Panc1 (cell line): ENCODE measurements around the gene SMIM35.

Experiments
- CTCF ChIP-seq: fragments of 450-650 bp; IDR thresholded peaks from 2 replicates; pipeline ENCODE4 v1.5.1; 2017; ENCODE audit warnings: mild to moderate bottlenecking
- SIN3A ChIP-seq: IDR thresholded peaks from 2 replicates; pipeline ENCODE4 v1.6.1; 2012; ENCODE audit warnings: low read depth, mild to moderate bottlenecking, low read length, moderate library complexity, borderline replicate concordance; ENCODE audit not compliant: insufficient read depth
- TCF7L2 ChIP-seq: IDR thresholded peaks from 2 replicates; pipeline ENCODE4 v1.6.1; 2011; ENCODE audit warnings: mild to moderate bottlenecking, low read depth, low read length, inconsistent platforms

DNA sequence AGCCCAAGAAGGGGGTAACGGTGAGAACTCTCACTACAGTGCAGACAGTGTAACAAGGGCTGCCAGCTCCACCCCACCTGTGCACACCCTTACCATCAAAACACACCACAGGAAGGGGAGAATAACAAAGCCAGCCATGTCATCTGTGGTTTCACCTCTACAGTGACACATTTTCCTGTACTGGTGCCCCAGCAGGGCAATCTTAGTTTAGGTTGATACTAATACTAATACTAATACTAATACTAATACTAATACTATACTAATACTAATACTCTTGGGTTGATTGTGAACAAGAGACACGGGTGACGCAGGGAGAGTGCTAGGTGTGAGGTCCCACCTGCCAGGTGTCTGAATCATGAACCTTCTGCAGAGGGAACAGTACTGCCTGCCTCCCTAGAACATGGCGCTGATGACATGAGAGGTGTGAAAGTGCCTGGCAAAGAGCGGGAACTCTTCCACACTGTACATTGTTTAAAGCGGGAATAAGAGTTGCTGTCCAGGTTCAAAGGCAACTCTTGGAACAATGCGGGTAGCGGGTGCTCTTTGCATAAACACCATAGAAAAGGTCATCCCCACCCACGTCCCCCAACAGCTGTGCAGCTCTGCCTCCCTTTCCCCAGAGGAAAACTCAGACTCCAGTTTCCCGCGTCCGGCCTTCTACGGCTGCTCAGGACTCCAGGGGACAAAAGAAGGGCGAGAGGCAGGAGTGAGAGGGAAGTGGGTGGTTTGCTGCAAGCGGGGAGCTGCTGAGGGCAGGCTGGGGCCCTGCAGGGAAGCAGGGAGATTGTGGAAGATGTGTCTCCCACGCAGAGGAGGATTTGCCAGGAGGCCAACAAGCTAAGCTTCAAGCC is 34.9 kb downstream of the SMIM35 start:
- TF ChIP-seq CTCF, result no peak
- TF ChIP-seq SIN3A, result no peak
- no peak for TF ChIP-seq TCF7L2
